ENCODE results near the gene SLC9B2.
A peak's percentile ranks its signal among the peaks of the same experiment; 100 is the strongest.

SLC9B2 gene

GRCh38 chr4:103026868-103027267 lies 49.7 kb downstream of the SLC9B2 start:
- H3K4me3 ChIP-seq (ENCODE audit: low read depth in 1 of 5, low read length in 5 of 5), result no peak overlapping the region
- no peaks in the 10 kb centered on the region for H3K9me3 ChIP-seq (ENCODE audit: control insufficient read depth in 5 of 5, low read length in 5 of 5)
- peaks cover 0 to 12% (median 0%) of the 10 kb centered on the region in 5 donors for H3K36me3 ChIP-seq (ENCODE audit: control insufficient read depth in 5 of 5, insufficient read depth in 5 of 5, low read length in 5 of 5)
- no peak overlapping the region for H3K9ac ChIP-seq (ENCODE audit: low read length in 5 of 5)
- no peak overlapping the region for H3K27ac ChIP-seq (ENCODE audit: low read depth, low read length)
- no peaks in the 10 kb centered on the region for H3K27me3 ChIP-seq (ENCODE audit: control insufficient read depth in 5 of 5, insufficient read depth in 4 of 5, low read length in 5 of 5)
- H3K4me1 ChIP-seq (ENCODE audit: control insufficient read depth in 5 of 5, insufficient read depth in 5 of 5, low read length in 5 of 5), result no peaks in the 10 kb centered on the region

- peaks cover 0 to 12% (median 0%) of the 10 kb centered on the region in 5 donors for H3K36me3 ChIP-seq (ENCODE audit: control insufficient read depth in 5 of 5, insufficient read depth in 5 of 5, low read length in 5 of 5)
- no peaks in the 10 kb centered on the region for H3K27me3 ChIP-seq (ENCODE audit: control insufficient read depth in 5 of 5, insufficient read depth in 4 of 5, low read length in 5 of 5)
Observed at GRCh38 chr4:103024996-103025395, 51.6 kb downstream of the SLC9B2 start.

GRCh38 chr4:103021120-103021519 lies 55.4 kb downstream of the SLC9B2 start:
- H3K36me3 ChIP-seq (ENCODE audit: control insufficient read depth in 5 of 5, insufficient read depth in 5 of 5, low read length in 5 of 5), result peaks cover 0 to 7% (median 0%) of the 10 kb centered on the region in 5 donors
- no peaks in the 10 kb centered on the region for H3K27me3 ChIP-seq (ENCODE audit: control insufficient read depth in 5 of 5, insufficient read depth in 4 of 5, low read length in 5 of 5)
- H3K4me1 ChIP-seq (ENCODE audit: control insufficient read depth in 5 of 5, insufficient read depth in 5 of 5, low read length in 5 of 5), result peaks cover 0 to 17% (median 9%) of the 10 kb centered on the region in 5 donors
- no peaks in the 10 kb centered on the region for H3K9me3 ChIP-seq (ENCODE audit: control insufficient read depth in 5 of 5, low read length in 5 of 5)
- H3K9ac ChIP-seq (ENCODE audit: low read length in 5 of 5), result no peak overlapping the region
- no peak overlapping the region for H3K27ac ChIP-seq (ENCODE audit: low read depth, low read length)
- H3K4me3 ChIP-seq (ENCODE audit: low read depth in 1 of 5, low read length in 5 of 5), result no peak overlapping the region

More at GRCh38 chr4:103024996-103025395, 51.6 kb downstream of the SLC9B2 start:
- no peaks in the 10 kb centered on the region for H3K9me3 ChIP-seq (ENCODE audit: control insufficient read depth in 5 of 5, low read length in 5 of 5)
- no peak overlapping the region for H3K9ac ChIP-seq (ENCODE audit: low read length in 5 of 5)
- H3K4me1 ChIP-seq (ENCODE audit: control insufficient read depth in 5 of 5, insufficient read depth in 5 of 5, low read length in 5 of 5), result peaks cover 0 to 5% (median 2%) of the 10 kb centered on the region in 5 donors
- H3K4me3 ChIP-seq (ENCODE audit: low read depth in 1 of 5, low read length in 5 of 5), result no peak overlapping the region
- H3K27ac ChIP-seq (ENCODE audit: low read depth, low read length), result no peak overlapping the region

DNA sequence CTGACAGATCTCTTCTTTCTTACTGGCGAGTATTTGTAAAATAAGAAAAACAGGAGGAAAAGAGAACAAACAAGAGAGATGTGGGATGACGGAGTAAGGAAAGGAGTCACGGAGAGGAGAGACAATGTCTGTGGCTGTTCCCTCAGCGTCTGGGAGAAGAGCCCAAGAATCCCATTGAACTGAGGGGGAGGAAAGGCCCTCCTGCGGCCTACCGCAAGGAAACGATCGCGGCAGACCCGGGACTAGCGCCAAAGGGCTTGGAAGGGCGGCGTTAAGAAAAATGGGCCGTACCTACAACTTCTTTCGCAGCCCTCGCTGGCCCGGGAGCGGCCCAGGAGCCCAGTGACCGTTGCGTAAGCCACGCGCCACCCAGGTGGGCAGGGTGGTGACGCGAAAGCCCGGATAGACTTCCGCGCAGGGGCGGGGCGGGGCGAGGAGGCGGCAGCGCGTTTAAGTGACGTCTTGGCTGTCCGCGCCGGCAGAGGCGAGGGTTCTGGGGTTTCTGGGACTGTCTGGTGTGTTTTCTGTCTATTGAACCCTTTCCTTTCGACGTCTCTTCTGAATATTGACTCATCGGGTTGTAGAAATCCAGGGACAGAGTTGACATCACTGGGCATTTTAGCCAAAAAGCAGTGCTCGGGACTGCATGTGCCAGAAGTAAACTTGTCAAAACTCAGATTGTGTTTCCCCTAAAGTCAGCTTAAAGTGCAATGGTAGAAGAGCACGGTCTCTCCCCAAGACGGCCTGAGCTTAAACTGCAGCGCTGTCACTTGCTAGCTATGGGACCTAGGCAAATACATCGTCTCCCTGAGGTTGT lies 57.0 kb downstream of the SLC9B2 start, which contains the start of gene SLC9B1:
Gene SLC9B1 (minus strand): TSS at position 398 of the 817 bp plus-strand sequence. CDS start 27,994 bp downstream, outside the sequence.
- H3K27me3 ChIP-seq (ENCODE audit: control insufficient read depth in 5 of 5, insufficient read depth in 4 of 5, low read length in 5 of 5), result no peaks in the 10 kb centered on the region
- no peaks in the 10 kb centered on the region for H3K36me3 ChIP-seq (ENCODE audit: control insufficient read depth in 5 of 5, insufficient read depth in 5 of 5, low read length in 5 of 5)
- H3K4me3 ChIP-seq (ENCODE audit: low read depth in 1 of 5, low read length in 5 of 5), result peak within 1 kb of the TSS; percentile 72 to 88 (median 75)
- no peaks in the 10 kb centered on the region for H3K9me3 ChIP-seq (ENCODE audit: control insufficient read depth in 5 of 5, low read length in 5 of 5)
- peak within 1 kb of the TSS; percentile 88 for H3K27ac ChIP-seq (ENCODE audit: low read depth, low read length)
- peak within 1 kb of the TSS; percentile 78 to 94 (median 88) for H3K9ac ChIP-seq (ENCODE audit: low read length in 5 of 5)
- H3K4me1 ChIP-seq (ENCODE audit: control insufficient read depth in 5 of 5, insufficient read depth in 5 of 5, low read length in 5 of 5), result peaks cover 0 to 17% (median 9%) of the 10 kb centered on the region in 5 donors

DNA sequence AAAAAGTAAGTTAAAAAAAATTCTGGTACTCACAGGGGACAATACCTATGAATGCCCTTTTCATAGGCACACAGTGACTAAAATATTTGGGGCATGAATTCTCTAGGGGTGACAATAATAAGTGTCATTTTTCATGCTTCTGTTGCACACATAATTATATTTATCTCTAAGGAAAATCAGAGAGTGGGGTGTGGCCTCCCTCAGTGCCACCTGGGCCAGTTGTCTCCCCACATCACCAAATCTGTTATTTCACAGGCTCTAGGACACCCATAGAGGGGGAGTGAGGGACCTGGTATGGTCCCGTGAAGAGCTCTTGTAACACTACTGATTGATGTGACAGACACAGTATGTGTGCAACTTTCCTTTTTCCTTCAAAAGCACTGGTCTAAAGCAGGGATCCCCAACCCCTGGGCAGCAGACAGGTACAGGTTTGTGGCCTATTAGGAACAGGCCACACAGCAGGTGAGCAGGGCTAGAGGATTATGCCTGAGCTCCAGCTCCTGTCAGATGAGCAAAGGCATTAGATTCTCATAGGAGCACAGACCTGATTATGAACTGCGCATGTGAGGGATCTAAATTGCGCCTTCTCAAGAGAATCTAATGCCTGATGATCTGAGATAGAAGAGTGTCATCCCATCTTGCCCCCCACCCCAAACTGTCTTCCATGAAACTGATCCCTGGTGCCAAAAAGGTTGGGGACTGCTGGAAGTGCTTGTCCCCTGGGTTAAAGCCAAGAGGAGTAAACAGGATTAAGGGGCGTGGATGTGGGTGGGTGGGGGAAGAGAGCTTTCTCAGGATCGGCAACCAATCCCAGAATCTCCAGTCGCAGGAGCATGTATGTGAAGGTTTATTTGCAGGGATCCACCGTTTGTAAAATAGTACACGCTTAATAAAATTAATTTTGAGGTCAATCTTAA lies 57.9 kb downstream of the SLC9B2 start:
- Histone ChIP-seq H3K27ac (ENCODE audit: low read depth, low read length) (peak overlapping the region; percentile 88), H3K4me3 (ENCODE audit: low read depth in 1 of 5, low read length in 5 of 5) (peak overlapping the region; percentile 72 to 84 (median 74))

DNA sequence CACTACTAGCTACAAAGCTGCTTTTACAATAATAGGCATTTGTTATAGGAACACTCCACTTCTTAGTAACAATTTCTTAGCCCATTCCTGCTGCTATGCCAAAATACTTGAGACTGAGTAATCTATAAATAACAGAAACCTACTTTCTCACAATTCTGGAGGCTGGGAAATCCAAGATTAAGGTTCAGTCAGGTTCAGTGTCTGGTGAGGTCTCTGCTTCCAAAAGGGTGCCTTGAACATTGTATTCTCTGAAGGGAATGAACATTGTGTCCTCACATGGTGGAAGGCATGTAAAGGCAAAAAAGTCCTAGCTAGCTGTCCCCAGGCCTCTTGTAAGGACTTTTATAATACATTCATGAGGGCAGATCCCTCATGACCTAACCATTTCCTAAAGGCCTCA lies 64.0 kb downstream of the SLC9B2 start:
- peak overlapping the region; percentile 6 for H3K27ac ChIP-seq (ENCODE audit: low read depth, low read length)
- H3K4me1 ChIP-seq (ENCODE audit: control insufficient read depth in 5 of 5, insufficient read depth in 5 of 5, low read length in 5 of 5), result peaks cover 0 to 15% (median 13%) of the 10 kb centered on the region in 5 donors

More for the DNA sequence above, 57.9 kb downstream of the SLC9B2 start:
- Histone ChIP-seq H3K4me1 (ENCODE audit: control insufficient read depth in 5 of 5, insufficient read depth in 5 of 5, low read length in 5 of 5) (peaks cover 0 to 17% (median 9%) of the 10 kb centered on the region in 5 donors), H3K27me3 (ENCODE audit: control insufficient read depth in 5 of 5, insufficient read depth in 4 of 5, low read length in 5 of 5) (no peaks in the 10 kb centered on the region), H3K9me3 (ENCODE audit: control insufficient read depth in 5 of 5, low read length in 5 of 5) (no peaks in the 10 kb centered on the region), H3K9ac (ENCODE audit: low read length in 5 of 5) (peak overlapping the region; percentile 68 to 94 (median 80)), H3K36me3 (ENCODE audit: control insufficient read depth in 5 of 5, insufficient read depth in 5 of 5, low read length in 5 of 5) (no peaks in the 10 kb centered on the region)

DNA sequence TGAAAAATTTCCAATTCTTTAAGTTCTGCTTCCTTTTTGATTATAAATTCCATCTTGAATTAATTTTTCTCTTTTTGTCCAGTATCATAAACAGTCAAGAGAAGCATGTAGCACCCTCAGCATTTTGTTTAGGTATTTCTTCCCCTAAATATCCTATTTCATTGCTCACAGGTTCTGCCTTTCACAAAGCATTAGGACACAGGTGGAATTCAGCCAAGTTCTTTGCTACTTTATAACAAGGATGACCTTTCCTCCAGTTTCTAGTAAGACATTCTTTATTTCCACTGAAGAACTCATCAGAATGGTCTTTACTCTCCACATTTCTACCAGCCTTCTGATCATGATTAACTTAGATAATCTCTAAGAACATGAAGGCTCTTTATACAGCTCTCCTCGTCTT lies 64.5 kb downstream of the SLC9B2 start:
- H3K4me1 ChIP-seq (ENCODE audit: control insufficient read depth in 5 of 5, insufficient read depth in 5 of 5, low read length in 5 of 5), result peaks cover 0 to 15% (median 13%) of the 10 kb centered on the region in 5 donors
- no peaks in the 10 kb centered on the region for H3K27me3 ChIP-seq (ENCODE audit: control insufficient read depth in 5 of 5, insufficient read depth in 4 of 5, low read length in 5 of 5)
- H3K36me3 ChIP-seq (ENCODE audit: control insufficient read depth in 5 of 5, insufficient read depth in 5 of 5, low read length in 5 of 5), result no peaks in the 10 kb centered on the region
- H3K27ac ChIP-seq (ENCODE audit: low read depth, low read length), result peak overlapping the region; percentile 6
- H3K9me3 ChIP-seq (ENCODE audit: control insufficient read depth in 5 of 5, low read length in 5 of 5), result no peaks in the 10 kb centered on the region
- H3K9ac ChIP-seq (ENCODE audit: low read length in 5 of 5), result peak overlapping the region in 1 of 5 donors; percentile 32
- no peak overlapping the region for H3K4me3 ChIP-seq (ENCODE audit: low read depth in 1 of 5, low read length in 5 of 5)

More for the DNA sequence above, 64.0 kb downstream of the SLC9B2 start:
- H3K9ac ChIP-seq (ENCODE audit: low read length in 5 of 5), result no peak overlapping the region
- no peaks in the 10 kb centered on the region for H3K27me3 ChIP-seq (ENCODE audit: control insufficient read depth in 5 of 5, insufficient read depth in 4 of 5, low read length in 5 of 5)
- no peak overlapping the region for H3K4me3 ChIP-seq (ENCODE audit: low read depth in 1 of 5, low read length in 5 of 5)
- H3K36me3 ChIP-seq (ENCODE audit: control insufficient read depth in 5 of 5, insufficient read depth in 5 of 5, low read length in 5 of 5), result no peaks in the 10 kb centered on the region
- no peaks in the 10 kb centered on the region for H3K9me3 ChIP-seq (ENCODE audit: control insufficient read depth in 5 of 5, low read length in 5 of 5)

- H3K9me3 ChIP-seq (ENCODE audit: control insufficient read depth in 5 of 5, low read length in 5 of 5), result no peaks in the 10 kb centered on the region
- peak overlapping the region in 1 of 5 donors; percentile 32 for H3K9ac ChIP-seq (ENCODE audit: low read length in 5 of 5)
- H3K27ac ChIP-seq (ENCODE audit: low read depth, low read length), result peak overlapping the region; percentile 6
- H3K4me3 ChIP-seq (ENCODE audit: low read depth in 1 of 5, low read length in 5 of 5), result no peak overlapping the region
- peaks cover 0 to 15% (median 13%) of the 10 kb centered on the region in 5 donors for H3K4me1 ChIP-seq (ENCODE audit: control insufficient read depth in 5 of 5, insufficient read depth in 5 of 5, low read length in 5 of 5)
- no peaks in the 10 kb centered on the region for H3K27me3 ChIP-seq (ENCODE audit: control insufficient read depth in 5 of 5, insufficient read depth in 4 of 5, low read length in 5 of 5)
- H3K36me3 ChIP-seq (ENCODE audit: control insufficient read depth in 5 of 5, insufficient read depth in 5 of 5, low read length in 5 of 5), result no peaks in the 10 kb centered on the region
Observed at GRCh38 chr4:103011378-103012025, 65.1 kb downstream of the SLC9B2 start.

DNA sequence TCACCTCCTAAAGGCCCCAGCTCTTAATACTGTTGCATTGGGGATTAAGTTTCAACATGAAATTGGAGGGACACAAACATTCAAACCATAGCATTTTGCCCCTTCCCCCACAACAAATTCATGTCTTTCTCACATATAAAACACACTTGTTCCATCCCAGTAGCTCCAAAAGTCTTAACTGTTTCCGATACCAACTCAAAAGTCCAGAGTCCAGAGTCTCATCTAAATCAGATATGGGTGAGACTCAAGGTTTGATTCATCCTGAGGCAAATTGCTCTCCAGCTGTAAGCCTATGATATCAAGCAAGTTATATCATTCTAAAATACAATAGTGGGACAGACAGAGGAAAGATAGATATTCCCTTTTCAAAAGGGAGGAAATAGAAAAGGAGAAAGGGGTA lies 65.8 kb downstream of the SLC9B2 start:
- Histone ChIP-seq H3K27me3 (ENCODE audit: control insufficient read depth in 5 of 5, insufficient read depth in 4 of 5, low read length in 5 of 5) (no peaks in the 10 kb centered on the region), H3K27ac (ENCODE audit: low read depth, low read length) (no peak overlapping the region), H3K4me3 (ENCODE audit: low read depth in 1 of 5, low read length in 5 of 5) (no peak overlapping the region), H3K9me3 (ENCODE audit: control insufficient read depth in 5 of 5, low read length in 5 of 5) (no peaks in the 10 kb centered on the region), H3K9ac (ENCODE audit: low read length in 5 of 5) (no peak overlapping the region), H3K4me1 (ENCODE audit: control insufficient read depth in 5 of 5, insufficient read depth in 5 of 5, low read length in 5 of 5) (peaks cover 0 to 15% (median 13%) of the 10 kb centered on the region in 5 donors), H3K36me3 (ENCODE audit: control insufficient read depth in 5 of 5, insufficient read depth in 5 of 5, low read length in 5 of 5) (no peaks in the 10 kb centered on the region)

All from subcutaneous abdominal adipose tissue (tissue), 5 donors.